ENCODE results near the gene TMSB4X.
"Not testable (repeated sequence)": the region's sequence is repeated elsewhere in the genome, so short reads cannot be mapped to it uniquely, and the experiment has no call there.

TMSB4X gene

DNA sequence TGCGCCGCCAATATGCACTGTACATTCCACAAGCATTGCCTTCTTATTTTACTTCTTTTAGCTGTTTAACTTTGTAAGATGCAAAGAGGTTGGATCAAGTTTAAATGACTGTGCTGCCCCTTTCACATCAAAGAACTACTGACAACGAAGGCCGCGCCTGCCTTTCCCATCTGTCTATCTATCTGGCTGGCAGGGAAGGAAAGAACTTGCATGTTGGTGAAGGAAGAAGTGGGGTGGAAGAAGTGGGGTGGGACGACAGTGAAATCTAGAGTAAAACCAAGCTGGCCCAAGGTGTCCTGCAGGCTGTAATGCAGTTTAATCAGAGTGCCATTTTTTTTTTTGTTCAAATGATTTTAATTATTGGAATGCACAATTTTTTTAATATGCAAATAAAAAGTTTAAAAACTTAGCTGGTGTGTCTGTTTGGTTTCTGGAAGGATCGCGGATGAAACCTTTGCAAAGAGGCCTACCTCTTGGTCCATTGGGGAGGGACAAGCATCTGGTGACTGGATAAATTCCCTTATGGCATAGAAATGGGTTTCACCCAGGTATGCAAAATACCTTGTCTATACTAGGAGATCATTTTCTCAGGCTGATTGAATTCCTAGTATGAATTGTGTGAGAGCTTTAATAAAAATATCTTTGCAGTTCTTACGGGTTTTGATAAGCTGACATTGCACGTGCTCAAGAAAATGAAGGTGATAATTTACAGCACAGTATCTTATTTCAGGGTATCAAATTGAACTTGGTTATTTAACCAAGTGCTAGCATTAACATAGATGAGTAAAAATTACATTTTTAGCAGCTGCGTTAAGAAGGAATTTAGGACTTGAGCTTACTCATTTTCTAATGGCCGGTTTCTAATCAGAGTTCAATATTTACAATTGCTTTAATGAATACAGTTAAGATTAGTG lies 2.2 kb downstream of the TMSB4X start:
- not testable (repeated sequence) for DNase-seq (ENCODE audit: low read depth)

- DNase-seq (ENCODE audit: low read depth) = no peak
These were observed 2.9 kb downstream of the TMSB4X start for GRCh38 chrX:12977761-12978204.

DNA sequence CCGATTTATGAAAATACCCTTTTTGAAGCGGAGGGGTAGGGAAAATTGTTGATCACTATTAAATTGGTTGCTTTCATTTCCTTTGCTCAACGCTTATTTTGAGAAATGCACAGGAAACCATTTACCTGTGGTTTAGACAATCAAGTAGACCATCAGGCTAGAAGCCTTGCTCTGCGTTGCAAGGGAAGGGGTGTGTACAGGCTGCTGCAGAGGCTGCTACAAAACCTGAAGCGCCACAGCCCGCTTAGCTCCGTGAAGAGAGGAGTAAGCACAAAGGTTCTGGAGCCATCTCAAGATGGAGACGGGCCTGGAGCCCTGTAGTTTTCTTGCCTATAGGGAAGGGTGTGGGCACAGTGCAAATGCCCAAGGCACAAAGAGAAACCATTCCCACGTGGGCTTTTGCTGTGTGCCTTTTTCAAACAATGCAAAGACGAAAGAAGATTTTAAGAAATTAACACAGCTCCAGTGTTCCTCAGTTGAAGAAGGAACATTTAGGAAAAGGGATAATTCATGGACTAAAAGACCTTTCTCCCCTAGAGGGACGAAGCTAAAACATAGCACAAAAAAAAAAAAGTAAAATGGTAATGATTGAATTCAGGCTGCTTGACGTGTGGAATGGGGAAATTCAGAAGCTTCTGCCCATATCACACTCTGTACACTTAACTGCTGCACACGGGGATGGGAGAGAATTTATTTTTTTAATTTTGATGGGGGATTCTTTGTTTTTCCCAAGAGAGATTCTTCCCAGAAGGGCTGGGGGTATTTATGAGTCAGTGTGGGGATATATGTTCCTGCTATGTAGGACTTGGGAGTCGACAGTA lies 3.5 kb downstream of the TMSB4X start:
- no peak for DNase-seq (ENCODE audit: low read depth)

GRCh38 chrX:12979026-12979607 lies 4.2 kb downstream of the TMSB4X start:
- no peak for DNase-seq (ENCODE audit: low read depth)

GRCh38 chrX:12979616-12980015 lies 4.7 kb downstream of the TMSB4X start:
- no peak for DNase-seq (ENCODE audit: low read depth)

- DNase-seq (ENCODE audit: low read depth) = not testable (repeated sequence)
These were observed 5.1 kb downstream of the TMSB4X start for GRCh38 chrX:12980039-12980438.

- no peak for DNase-seq (ENCODE audit: low read depth)
These were observed 7.0 kb downstream of the TMSB4X start for GRCh38 chrX:12981880-12982279.

GRCh38 chrX:12984603-12985319 lies 9.9 kb downstream of the TMSB4X start:
- DNase-seq (ENCODE audit: low read depth) = no peak

DNA sequence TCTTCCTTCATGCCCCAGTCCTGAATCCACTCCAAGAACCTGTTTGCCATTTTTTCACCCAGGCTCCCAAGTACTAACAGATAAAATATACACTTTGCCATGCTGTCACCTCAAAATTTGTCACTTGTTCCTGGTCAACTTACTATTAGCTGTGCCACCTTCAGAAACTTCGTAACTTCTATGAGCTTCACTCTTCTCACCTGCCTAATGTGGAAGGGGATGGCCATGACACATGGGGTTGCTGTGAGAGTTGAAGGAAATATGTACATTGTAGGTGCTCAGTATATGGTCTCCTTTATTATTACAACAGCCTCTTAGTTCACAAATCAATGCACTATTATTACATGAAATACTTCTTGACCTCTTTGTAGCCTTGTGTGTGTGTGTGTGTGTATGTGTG lies 10.4 kb downstream of the TMSB4X start:
- DNase-seq (ENCODE audit: low read depth) = no peak

- no peak for DNase-seq (ENCODE audit: low read depth)
These were observed 11.4 kb downstream of the TMSB4X start for GRCh38 chrX:12986164-12986779.

DNA sequence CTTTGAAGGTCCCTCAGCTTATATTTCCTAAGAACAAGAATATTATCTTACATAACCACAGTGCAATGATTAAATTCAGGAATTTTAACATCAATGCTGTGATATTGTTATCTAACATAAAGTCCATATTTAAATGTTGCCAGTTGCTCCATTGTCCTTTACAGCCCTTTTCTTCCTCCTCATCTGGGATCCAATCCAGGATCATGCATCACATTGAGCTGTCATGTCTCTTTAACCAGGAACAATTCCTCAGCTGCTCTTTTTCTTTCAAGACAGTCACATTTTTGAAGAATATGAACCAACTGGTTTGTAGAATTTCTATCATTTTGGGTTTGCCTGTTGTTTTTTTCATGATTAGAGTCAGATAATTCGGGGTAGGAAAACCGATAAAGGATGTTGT lies 12.0 kb downstream of the TMSB4X start:
- DNase-seq (ENCODE audit: low read depth) = no peak

- DNase-seq (ENCODE audit: low read depth) = no peak
These were observed 12.4 kb downstream of the TMSB4X start for GRCh38 chrX:12987340-12987739.

- no peak for DNase-seq (ENCODE audit: low read depth)
These were observed 13.1 kb downstream of the TMSB4X start for GRCh38 chrX:12987900-12988594.

GRCh38 chrX:12988797-12989196 lies 13.9 kb downstream of the TMSB4X start:
- no peak for DNase-seq (ENCODE audit: low read depth)

DNA sequence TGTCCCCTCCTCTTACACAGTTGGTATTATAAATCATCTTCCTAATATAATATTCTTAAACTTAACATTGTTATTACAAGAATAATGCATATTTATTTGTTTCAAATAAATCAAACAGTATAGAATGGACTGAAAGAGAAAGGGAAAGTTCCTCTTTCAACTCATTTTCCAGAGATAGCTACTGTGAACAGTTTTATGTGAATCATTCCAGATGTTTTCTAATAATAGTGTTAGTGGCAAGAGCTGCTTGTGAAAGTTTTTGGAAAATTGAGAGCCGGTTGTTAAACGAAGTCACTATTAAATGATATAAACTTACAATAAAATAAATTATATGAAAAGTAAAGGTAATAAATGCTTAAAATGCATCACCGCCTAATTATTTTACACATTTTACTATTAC lies 14.6 kb downstream of the TMSB4X start:
- no peak for DNase-seq (ENCODE audit: low read depth)

GRCh38 chrX:12991575-12991974 lies 16.7 kb downstream of the TMSB4X start:
- no peak for DNase-seq (ENCODE audit: low read depth)

DNA sequence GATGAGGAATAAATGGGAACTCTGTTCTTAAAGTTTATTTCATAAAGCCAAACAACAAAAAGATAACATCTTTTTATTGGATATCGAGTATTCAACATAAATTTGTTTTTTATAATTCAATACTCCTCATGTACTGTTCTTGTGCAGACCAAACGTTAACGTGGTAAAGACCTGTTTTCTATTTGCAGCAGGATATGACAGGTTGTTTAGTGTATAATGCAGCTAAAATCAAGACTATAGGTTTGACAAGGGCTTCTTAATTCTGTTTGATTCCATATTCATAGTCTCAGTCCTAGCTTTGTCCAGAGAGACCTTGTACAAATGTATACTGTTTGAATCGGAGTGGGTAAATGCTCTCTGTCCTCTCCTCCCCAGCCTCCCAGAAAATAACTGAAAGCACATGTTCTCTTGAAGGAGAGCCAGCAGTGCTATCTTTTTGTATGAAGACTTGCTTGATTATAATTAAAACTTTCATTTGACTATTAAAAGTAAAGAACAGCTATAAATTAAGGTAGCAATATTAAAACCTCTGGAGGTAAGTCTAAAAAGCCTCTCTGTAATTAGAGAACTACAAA lies 17.7 kb downstream of the TMSB4X start:
- DNase-seq (ENCODE audit: low read depth) = no peak

GRCh38 chrX:12993826-12994225 lies 18.9 kb downstream of the TMSB4X start:
- no peak for DNase-seq (ENCODE audit: low read depth)

- DNase-seq (ENCODE audit: low read depth) = no peak
These were observed 19.4 kb downstream of the TMSB4X start for GRCh38 chrX:12994321-12994720.

- DNase-seq (ENCODE audit: low read depth) = no peak
These were observed 22.1 kb downstream of the TMSB4X start for GRCh38 chrX:12996934-12997435.
